ENCODE data around the gene SPACA7.
"Not testable (repeated sequence)": the region's sequence is repeated elsewhere in the genome, so short reads cannot be mapped to it uniquely, and the experiment has no call there.

Gene SPACA7

GRCh38 chr13:112431734-112432133 is 55.6 kb downstream of the SPACA7 start:
- DNase-seq: no peak

DNA sequence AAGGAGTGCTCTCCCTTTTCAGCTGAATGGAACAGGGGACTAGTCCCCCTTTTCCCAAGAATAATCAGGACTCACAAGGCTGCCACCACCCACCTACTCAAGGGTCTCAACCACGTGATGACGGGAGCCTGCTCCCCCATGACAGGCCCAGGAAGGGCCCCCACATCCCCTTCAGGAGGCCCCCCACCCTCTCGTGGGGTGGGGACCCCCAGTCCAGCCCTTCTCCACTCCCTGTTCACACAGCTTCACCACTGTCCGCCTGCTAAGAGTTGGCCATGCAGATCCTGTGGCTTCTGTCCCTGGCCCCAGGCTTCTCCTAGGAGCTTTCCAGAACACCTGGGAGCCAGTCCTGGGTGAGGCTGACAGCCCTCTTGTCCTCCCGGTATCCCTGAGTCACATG is 56.6 kb downstream of the SPACA7 start:
- not testable (repeated sequence) for DNase-seq

GRCh38 chr13:112433517-112433916 is 57.4 kb downstream of the SPACA7 start:
- DNase-seq: not testable (repeated sequence)

DNA sequence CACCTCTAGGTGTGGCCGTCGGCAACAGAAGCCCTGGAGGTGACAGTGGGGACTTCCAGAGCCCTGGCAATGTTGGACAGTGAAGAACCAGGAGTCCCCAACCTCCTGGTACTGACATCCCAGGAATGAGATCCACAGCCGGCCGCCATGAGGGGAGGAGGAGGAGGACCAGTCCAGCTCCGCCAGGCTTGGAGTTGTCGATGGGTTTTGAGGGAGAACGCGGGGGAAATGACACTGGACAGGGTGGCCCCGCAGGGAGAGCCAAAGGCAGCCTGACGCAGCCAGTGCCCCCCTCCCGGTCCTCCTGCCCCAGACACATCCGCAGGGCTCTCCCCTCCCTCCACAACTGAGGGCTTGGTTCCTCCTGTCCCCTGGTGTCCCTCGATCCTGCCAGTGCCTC is 57.9 kb downstream of the SPACA7 start:
- no peak for DNase-seq

- no peak for DNase-seq
Measured at GRCh38 chr13:112434937-112435523, 58.9 kb downstream of the SPACA7 start.

DNA sequence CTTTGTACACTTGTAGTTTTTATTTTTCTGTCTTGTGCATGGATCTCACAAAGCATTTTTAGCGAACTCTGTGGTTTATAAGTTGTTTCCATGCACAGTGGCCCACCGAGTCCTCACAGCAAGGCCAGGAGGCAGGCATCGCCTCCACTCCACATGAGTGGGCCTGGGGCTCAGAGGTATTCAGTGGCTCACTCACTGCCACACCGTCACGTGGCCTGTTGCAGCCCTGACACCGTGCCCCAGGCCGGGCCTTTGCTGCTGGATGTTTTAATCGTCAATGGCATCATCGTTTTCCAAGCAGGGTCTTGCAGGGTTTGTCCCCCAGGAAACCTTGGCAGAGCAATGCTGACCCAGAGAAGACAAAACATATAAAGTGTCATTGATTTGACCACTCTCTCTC is 59.8 kb downstream of the SPACA7 start:
- no peak for DNase-seq

DNA sequence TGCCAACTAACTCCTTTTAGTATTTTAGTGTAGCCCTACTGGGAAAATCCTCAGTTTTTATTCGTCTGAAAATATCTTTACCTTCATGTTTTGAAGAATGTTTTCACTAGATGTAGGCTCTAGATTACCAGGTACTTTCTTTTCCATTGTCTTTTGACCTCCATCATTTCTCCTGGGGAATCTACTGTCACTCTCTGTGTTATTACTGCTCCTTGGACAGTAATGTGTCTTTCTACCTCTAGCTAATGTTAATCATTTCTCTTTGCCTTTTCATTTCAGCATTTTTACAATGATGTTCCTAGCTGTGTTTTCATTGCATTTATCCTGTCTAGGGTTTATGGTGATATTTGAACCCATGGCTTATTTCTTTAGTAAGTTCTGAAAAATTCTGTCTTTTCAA is 61.9 kb downstream of the SPACA7 start:
- DNase-seq: no peak

DNA sequence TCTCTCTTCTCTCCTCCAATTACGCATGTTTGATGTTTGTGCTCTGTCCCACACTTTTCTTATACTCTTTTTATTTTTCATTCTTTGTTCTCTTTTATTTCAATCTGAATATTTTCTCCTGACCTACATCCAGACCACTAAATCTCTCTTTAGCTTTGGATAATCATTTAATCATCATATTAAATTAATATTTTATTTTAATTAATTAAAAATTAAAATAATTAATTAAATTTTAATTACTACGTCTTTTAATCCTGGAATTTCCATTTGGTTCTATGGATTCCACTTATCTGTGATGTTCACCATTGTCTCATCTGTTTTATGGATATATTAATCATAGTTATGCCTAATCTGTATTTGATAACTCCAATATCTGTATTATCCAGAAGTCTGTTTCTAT is 62.4 kb downstream of the SPACA7 start:
- DNase-seq: no peak

GRCh38 chr13:112441226-112441625 is 65.1 kb downstream of the SPACA7 start:
- DNase-seq: no peak

DNA sequence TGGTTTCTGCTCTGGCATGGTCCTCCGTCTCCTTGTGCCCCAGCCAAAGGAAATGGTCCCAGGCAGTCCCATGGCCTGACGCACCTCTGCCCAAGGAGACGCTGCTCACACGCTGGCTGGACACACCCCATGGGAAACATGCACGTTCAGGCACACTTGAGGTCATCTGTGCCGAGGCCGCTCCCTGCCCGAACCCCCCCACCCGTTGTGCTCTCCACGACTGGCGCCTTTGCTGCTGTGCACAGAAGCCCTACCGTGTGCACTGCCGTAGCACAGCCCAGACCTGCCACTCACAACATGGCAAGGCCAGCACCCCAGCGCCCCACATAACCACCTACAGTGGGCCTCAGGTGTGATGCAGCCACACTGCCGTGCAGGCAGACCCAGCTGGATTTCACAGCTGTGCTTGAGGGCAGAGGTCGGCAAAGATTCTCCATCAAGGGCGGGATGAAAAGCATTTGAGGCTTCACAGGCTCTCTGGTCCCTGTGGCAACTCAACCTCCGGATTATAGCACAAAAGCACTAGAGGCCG is 65.7 kb downstream of the SPACA7 start:
- DNase-seq: no peak

- DNase-seq: no peak
Measured at GRCh38 chr13:112442483-112443090, 66.4 kb downstream of the SPACA7 start.

DNA sequence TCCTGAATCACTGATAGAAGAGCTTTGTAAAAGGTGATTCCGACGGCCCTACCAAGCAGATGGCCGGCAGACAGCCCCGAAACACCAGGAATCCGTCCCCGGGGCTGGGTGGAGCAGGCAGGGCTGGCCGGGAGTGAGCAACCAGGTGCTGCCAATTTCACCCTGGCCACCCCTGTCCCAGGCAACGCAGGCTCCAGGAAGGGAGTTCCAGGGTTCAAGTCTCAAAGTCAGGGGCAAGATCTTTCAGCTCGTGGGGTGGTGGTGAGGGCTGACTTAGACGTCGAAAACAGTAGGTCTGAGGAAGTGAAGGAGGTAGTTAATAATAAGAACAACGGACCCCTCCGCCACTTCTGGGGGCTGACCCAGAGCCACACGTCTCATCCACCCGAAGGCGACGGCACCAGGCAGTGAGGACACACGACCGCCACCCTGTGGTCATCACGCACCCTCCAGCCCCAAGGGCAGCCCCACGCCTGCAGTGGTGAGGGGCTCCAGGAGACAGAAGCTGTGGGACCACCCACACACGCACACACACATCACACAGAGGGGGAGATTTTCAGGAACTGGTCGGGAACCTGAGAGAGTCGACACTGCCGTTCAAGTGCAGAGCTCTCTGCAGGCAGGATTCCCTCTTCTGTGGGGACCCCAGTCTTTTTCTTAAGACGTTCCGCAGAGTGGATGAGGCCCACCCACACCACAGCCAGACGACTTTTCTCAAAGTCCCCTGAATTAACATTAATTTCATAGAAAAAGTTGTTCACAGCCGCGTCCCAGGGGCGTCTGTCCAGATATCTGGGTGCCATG is 67.2 kb downstream of the SPACA7 start:
- no peak for DNase-seq

- DNase-seq: peak in 1 of 5 experiments; percentile 45
Measured at GRCh38 chr13:112443995-112444311, 67.8 kb downstream of the SPACA7 start.

DNA sequence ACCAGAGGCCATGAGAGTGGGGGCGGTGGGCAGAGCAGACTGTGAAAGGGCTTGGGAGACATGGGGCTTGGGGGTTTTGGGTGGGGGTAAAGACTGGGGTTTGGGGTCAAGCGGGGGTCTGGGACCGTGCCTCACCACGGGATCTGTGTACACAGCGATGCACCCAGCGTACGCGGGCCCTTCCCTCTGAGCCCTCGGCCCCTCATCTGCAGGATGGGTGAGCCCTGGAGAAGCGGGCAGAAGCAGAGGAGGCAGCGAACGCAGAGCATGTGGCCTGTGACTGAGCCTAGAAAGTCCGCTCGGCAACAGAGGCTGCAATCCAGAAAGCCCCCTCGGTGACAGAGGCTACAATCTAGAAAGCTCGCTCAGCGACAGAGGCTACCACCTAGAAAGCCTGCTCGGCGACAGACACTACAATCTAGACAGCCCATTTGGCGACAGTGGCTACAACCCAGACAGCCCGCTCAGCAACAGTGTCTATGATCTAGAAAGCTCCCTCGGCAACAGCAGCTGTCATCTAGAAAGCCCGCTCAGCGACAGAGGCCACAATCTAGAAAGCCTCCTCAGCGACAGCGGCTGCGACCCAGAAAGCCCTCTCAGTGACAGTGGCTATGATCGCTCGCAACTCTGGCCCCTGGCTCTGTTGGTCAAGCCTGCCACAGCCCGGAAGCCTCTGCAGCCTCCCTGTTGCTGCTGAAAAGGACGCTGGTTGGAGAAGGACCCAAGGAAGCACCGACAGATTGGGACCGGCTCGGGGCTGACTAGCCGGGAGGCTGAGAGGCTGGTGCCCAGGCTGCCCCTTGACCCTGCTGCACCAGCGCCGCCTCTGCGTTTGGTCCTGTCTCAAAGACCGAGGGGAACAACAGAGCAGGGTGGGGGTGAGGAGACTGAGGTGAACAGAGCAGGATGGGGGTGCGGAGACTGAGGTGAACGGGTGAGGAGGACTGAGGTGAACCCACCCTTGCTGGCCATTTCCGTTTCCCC is 68.6 kb downstream of the SPACA7 start:
- no peak for DNase-seq

- DNase-seq: no peak
Measured at GRCh38 chr13:112445411-112446271, 69.5 kb downstream of the SPACA7 start.

- DNase-seq: no peak
Measured at GRCh38 chr13:112446347-112446861, 70.2 kb downstream of the SPACA7 start.

DNA sequence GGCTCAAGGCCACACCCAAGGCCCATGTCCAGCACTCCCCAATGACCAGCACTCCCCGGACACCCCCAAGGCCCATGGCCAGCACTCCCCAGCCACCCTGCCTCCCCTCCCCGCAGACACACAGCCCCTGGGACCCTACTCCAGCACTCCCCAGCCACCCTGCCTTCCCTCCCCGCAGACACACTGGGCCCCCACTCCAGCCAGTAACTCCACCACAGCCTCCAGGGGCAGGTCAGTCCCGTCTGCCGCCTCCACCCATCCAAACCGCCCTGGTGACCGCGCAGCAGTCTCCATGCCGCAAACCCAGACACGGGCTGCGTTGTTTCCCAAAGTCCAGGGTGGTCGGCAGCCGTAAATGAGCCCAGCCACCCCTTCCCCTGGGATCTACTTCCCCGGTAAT is 70.7 kb downstream of the SPACA7 start:
- DNase-seq: no peak

- no peak for DNase-seq
Measured at GRCh38 chr13:112447306-112447705, 71.2 kb downstream of the SPACA7 start.

- DNase-seq: no peak
Measured at GRCh38 chr13:112447761-112448603, 71.8 kb downstream of the SPACA7 start.

Measured in T-helper 2 cell (primary cell).